NCI-H2107 treated with DMSO at 0.1 percent for 48 hours (cell line): Measurements from ENCODE around the gene FCGR2B.
"Not testable (repeated sequence)": the region's sequence is repeated elsewhere in the genome, so short reads cannot be mapped to it uniquely, and the experiment has no call there.

Source experiments
- DNase-seq: peaks from one replicate; lab custom pipeline; 2025; ENCODE audit not compliant: unreplicated experiment; lab: John Stamatoyannopoulos, UW

Gene FCGR2B

DNA sequence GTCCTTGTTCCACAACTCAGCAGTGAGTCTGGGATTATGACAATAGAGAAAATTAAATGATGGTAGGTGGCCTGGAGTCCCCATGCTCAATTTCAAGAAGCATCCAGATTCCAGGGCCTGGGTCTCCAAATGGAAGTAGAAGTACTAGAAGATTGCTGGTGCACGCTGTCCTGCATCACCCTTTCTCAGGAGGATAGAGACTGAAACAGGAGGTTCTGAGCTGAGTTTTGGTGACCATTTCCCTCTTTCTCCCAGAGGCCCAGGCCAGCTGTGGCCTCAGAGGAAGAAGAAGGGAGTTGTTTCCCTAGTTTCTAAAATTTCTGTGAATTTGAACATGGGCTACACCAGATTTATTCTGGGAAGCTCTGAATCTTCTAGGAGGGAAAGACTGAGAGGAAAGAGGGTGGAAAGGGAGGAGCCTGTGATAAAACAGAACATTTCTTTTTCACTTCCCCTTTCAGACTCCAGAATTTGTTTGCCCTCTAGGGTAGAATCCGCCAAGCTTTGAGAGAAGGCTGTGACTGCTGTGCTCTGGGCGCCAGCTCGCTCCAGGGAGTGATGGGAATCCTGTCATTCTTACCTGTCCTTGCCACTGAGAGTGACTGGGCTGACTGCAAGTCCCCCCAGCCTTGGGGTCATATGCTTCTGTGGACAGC is at the start of gene FCGR2B:
Gene FCGR2B (plus strand): TSS at position 460 of the 656 bp plus-strand sequence. CDS start 99 bp downstream, at position 559.
- DNase-seq = not testable (repeated sequence)

DNA sequence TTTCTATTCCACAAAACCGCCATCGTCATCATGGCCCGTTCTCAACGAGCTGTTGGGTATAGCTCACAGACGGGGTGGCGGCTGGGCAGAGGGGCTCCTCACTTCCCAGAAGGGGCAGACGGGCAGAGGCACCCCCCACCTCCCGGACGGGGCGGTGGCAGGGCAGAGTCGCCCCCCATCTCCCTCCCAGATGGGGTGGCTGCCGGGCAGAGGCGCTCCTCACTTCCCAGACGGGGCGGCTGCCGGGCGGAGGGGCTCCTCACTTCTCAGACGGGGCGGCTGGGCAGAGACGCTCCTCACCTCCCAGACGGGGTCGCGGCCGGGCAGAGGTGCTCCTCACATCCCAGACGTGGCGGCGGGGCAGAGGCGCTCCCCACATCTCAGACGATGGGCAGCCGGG is 46.5 kb upstream of the FCGR2B start:
- DNase-seq = not testable (repeated sequence)

GRCh38 chr1:161618517-161618916 is 44.4 kb upstream of the FCGR2B start:
- DNase-seq = not testable (repeated sequence)

- not testable (repeated sequence) for DNase-seq
Measured at GRCh38 chr1:161620399-161620798, 42.5 kb upstream of the FCGR2B start.

DNA sequence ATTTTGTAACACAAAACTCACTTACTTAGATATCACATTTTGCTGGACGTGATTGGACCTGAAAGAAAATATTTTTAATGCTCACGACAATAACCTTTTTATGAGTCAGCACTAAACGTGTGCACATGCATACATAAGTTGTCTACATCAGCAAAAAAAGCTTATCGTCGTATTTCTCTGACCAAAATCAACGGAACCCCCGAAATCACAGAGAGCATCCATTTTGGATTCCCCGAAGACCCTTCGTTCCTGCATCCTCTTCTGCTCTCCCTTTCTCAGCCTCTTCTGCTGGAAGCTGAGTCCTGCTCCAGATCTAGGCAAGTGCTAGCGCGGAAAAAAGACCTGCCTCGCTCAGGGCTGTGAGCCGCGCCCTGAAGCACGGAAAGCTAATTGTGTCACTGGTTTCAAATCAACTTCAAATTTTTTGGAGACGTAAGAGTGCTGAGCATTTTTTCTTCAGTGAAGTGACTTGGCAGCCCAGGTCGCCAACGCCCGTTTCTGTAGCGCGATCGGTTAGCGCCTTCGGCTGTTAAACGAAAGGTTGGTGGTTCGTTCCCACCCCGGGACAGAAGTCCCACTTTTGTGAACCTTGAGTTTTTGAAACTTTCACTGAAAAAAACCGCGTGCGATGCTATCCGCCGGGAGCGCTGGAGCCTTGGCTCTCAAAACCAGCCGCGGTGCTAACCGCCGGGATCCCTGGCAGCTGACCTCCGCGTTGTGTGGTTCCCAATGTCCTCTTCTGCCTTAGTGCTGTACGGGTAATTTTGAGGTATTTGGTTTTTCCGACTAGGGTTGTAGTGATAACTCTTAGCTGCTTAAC is 41.6 kb upstream of the FCGR2B start:
- DNase-seq = not testable (repeated sequence)

GRCh38 chr1:161622054-161622453 is 40.9 kb upstream of the FCGR2B start:
- not testable (repeated sequence) for DNase-seq

DNA sequence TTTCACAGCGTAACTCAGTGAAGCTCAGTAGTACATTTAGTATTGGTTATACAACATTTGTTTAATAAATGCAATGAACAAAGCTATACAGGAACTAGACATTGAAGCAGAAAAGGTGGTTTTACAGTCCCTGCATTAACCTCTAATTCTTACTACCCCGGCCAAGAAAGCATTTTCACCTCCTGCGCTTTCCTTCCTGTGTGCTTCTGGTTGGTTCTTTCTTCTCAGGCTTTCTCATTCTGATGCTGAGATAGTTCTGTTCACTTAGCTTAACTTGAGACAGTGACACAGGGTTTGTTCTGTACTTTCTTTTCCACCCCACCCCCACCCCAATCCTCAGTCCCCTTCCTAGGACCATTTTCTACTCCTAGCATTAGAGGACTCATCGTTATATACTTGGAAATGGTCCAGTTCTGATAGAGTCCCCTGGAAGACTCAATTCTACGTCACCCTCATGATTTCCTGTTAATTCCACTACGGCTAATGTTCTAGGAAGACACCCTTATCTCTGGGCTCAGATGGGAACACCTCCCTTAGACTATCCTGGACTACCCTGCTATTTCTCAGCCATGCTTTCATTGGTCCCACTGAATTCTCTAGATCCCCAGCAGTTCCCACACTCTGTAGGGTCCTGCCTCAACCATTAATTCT is 39.4 kb upstream of the FCGR2B start:
- not testable (repeated sequence) for DNase-seq

GRCh38 chr1:161624605-161625004 is 38.3 kb upstream of the FCGR2B start:
- not testable (repeated sequence) for DNase-seq

DNA sequence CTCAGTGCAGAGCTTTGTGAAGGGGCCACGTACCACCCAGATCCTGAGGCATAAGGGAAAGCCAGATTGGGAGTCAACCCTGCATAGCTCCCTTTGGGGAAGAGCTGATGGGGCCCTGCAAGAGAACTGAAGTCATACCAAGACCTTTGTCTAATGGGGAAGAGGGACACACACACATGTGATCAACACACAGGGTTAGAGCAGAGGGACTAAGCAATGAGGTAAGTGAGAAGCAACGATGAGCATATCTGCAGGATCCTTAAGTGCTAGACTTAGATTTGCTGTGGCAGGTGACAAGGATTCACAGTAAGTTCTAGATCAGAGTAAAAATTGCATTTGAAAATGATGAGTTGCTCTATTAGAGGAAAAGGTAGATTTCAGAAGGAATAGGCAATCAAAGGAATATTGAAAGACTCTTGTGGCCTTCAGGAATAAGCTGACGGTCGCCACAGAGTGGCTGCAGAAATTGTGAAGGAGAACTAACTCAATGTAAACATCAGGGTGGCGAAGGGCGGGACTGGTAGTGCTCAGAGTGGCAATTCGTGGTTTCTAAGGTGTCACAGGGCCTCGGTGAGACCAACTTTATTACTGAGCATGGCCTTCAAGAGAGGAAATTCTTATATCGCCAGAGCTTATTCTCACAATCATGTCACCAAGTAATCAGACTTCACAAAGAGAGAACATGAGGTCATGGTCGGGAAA is 36.3 kb upstream of the FCGR2B start:
- not testable (repeated sequence) for DNase-seq

GRCh38 chr1:161630128-161630742 is 32.7 kb upstream of the FCGR2B start:
- DNase-seq = not testable (repeated sequence)

DNA sequence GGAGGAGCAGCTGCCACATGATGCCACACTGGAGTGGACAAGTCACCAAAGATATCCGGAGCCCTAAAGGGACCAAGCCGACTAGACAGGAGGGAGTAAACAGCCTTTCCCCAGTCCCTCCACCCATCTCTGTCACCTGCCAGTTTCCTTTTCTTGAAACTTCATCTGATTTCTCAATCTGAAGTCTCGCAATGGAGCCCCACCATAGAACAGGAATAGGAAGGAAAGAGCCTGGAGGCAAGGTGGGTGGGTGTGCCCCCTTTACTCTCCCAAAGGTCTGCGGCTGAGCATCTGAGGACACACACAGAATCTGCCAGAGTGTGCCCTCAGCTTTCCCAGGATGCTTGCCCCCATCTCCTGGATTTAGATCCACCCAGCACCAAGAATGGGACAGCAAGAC is 31.9 kb upstream of the FCGR2B start, which contains the start of gene FCGR3B:
Gene FCGR3B (minus strand): TSS at position 101 of the 400 bp plus-strand sequence. CDS start 82 bp downstream, at position 19.
- DNase-seq = no peak

GRCh38 chr1:161634993-161635392 is 27.9 kb upstream of the FCGR2B start:
- not testable (repeated sequence) for DNase-seq

DNA sequence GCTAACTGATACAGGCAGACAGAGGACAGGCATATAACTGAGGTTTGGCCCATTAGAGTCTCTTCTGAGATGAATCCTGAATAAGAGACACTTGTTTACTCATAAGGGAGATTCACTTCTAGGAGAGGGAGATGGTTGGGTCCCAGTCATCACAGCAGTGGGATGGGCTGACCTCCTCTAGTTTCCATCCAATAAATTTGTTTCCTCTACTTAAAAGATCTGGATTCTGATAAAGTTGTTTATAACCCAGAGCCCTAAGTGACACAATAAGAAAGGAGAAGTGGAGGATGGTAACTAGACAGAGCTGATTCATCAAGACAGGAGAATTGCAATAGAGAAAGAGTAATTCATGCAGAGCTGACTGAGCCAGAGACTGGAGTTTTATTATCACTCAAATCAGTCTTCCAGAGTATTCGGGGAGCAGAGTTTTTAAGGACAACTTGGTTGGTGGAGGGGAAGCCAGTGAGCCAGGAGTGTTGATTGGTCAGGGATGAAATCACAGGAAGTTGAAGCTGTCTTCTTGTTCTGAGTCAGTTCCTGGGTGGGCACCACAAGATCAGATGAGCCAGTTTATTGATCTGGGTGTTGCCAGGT is 26.7 kb upstream of the FCGR2B start:
- not testable (repeated sequence) for DNase-seq

GRCh38 chr1:161636976-161637375 is 26.0 kb upstream of the FCGR2B start:
- not testable (repeated sequence) for DNase-seq

DNA sequence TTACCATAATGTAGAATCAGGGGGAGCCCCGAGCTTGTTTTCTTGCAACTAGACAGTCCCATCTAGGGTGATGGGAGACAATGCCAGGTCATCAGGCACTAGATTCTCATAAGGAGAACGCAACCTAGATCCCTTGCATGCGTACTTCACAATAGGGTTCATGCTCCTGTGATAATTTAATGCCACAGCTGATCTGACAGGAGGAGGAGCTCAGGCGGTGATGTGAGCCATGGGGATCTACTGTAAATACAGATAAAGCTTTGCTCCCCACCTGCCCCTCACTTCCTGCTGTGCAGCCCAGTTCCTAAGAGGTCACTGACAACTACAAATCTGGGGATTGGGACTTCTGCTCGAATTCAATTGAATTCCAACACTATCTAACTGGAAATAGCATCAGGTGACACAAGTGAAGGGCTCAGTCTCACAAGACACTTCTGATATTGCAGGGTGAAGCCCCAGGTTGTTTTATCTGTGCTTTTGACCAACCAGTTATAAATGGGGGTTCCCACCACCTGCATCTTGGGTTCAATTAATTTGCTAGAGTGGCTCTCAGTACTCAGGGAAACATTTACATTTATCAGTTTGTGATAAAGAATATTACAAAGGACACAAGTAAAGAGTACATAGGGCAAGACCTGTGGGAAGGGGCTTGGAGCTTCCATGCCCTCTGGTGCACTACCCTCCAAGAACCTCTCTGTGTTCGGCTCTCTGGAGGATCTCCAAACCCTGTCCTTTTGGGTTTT is 24.5 kb upstream of the FCGR2B start:
- not testable (repeated sequence) for DNase-seq

- not testable (repeated sequence) for DNase-seq
Measured at GRCh38 chr1:161639203-161639602, 23.7 kb upstream of the FCGR2B start.

- DNase-seq = not testable (repeated sequence)
Measured at GRCh38 chr1:161642697-161643096, 20.2 kb upstream of the FCGR2B start.

GRCh38 chr1:161643481-161644208 is 19.3 kb upstream of the FCGR2B start:
- DNase-seq = not testable (repeated sequence)

DNA sequence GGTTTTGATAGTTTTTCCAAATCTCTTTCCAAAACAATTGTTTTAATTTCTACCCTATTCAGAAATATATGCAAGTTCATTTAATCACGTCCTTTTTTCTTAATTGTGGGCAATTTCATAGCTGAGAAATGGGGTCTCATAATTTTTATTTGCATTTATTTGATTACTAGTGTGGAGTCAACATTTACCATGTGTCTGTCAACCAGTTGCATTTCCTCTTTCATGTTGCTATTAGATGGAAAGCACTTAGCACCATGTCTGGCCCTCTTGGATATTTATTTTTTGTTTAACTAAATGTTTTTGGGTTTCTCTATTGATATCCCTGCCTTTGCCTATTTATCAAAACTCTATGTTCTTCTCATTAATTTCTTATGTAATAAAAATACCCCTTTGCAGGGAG is 18.1 kb upstream of the FCGR2B start:
- not testable (repeated sequence) for DNase-seq
